CD4-positive, alpha-beta T cell (primary cell): ENCODE results near the gene NLRP7. TPM values are rescaled to one million over a fixed set of nuclear protein-coding genes. Genes with fewer than 3 reads are reported as not detected.
"Not testable (repeated sequence)": the region's sequence is repeated elsewhere in the genome, so short reads cannot be mapped to it uniquely, and the experiment has no call there.

Experiments
- ATAC-seq: fragments of 200-7000 bp; cut with Tn5 transposase; one replicate; pipeline ENCODE4 v1.10.0; 2022; ENCODE audit warnings: mild to moderate bottlenecking; ENCODE audit not compliant: poor library complexity
- CTCF ChIA-PET: fragments of 350-600 bp; sonication (Branson Sonifier 250); formaldehyde crosslinking; loops from one replicate; lab custom pipeline; 2021; ENCODE audit warnings: antibody characterized with exemption, inconsistent platforms; lab: Charles Lee
- POLR2A ChIA-PET: fragments of 350-600 bp; sonication (Branson Sonifier 250); formaldehyde crosslinking; loops from one replicate; lab custom pipeline; 2021; ENCODE audit warnings: antibody characterized with exemption, inconsistent platforms; lab: Charles Lee
- DNase-seq, 14 experiments: peaks; one replicate each; pipeline ENCODE4 v3.0.0-alpha.2; 2013 to 2020; ENCODE audit warnings: mixed read lengths in 2 of 14
- H3K27ac ChIP-seq, 2 donors: one replicate each; pipeline versions ENCODE4 v1.5.1 to v1.7.0; 2013; ENCODE audit warnings: low read length in 2 of 2, low read depth in 1 of 2, mild to moderate bottlenecking in 1 of 2
- H3K27me3 ChIP-seq, 2 experiments: 1 replicate in 1 of 2; 2 replicates in 1 of 2; pipeline versions ENCODE4 v1.6.1 to v1.7.0; 2013; ENCODE audit warnings: low read length in 2 of 2, control low read depth in 1 of 2, mild to moderate bottlenecking in 1 of 2, moderate library complexity in 1 of 2; ENCODE audit not compliant: insufficient read depth in 2 of 2, control insufficient read depth in 1 of 2
- H3K36me3 ChIP-seq: one replicate; pipeline ENCODE4 v1.6.1; 2013; ENCODE audit warnings: low read length, control low read depth; ENCODE audit not compliant: insufficient read depth
- H3K4me1 ChIP-seq: one replicate; pipeline ENCODE4 v1.6.1; 2013; ENCODE audit warnings: low read length, control low read depth; ENCODE audit not compliant: insufficient read depth
- H3K4me3 ChIP-seq: one replicate; pipeline ENCODE4 v1.5.1; 2013; ENCODE audit warnings: mild to moderate bottlenecking, low read length, moderate library complexity
- H3K9me3 ChIP-seq, 2 experiments: 1 replicate in 1 of 2; 2 replicates in 1 of 2; pipeline versions ENCODE4 v1.6.1 to v1.7.0; 2013; ENCODE audit warnings: low read length in 2 of 2, mild to moderate bottlenecking in 2 of 2, control low read depth in 1 of 2, moderate library complexity in 1 of 2; ENCODE audit not compliant: control insufficient read depth in 1 of 2, insufficient read depth in 1 of 2
- H3K27ac Mint-ChIP-seq: one replicate; pipeline ENCODE4 v1.8.0; 2020; ENCODE audit warnings: mixed read lengths
- H3K27me3 Mint-ChIP-seq: one replicate; pipeline ENCODE4 v1.8.0; 2021; ENCODE audit warnings: mixed read lengths
- H3K36me3 Mint-ChIP-seq: one replicate; pipeline ENCODE4 v1.8.0; 2021; ENCODE audit warnings: low read depth, mixed read lengths
- H3K4me1 Mint-ChIP-seq: one replicate; pipeline ENCODE4 v1.8.0; 2021; ENCODE audit warnings: low read depth, mixed read lengths
- H3K4me3 Mint-ChIP-seq: one replicate; pipeline ENCODE4 v1.8.0; 2020; ENCODE audit warnings: mild to moderate bottlenecking, mixed read lengths
- H3K9me3 Mint-ChIP-seq: one replicate; pipeline ENCODE4 v1.8.0; 2020; ENCODE audit warnings: mixed read lengths
- CTCF ChIP-seq: fragments of 200-600 bp; IDR thresholded peaks from one replicate; pipeline ENCODE4 v1.8.0; 2022; ENCODE audit warnings: antibody characterized with exemption, mild to moderate bottlenecking
- intact Hi-C, 2 experiments: fragments of 100-400 bp; cut with DNase I in 1 of 2; cut with micrococcal nuclease in 1 of 2; formaldehyde crosslinking; loops; one replicate each; pipeline versions ENCODE4 v1.15.1 to v1.9.0; 2023 to 2025; cut with DNase I, micrococcal nuclease
- total RNA-seq, 174 experiments: library from RNA in 2 of 174; stranded (reverse) in 2 of 174; gene quantifications; one replicate each; pipeline ENCODE4 v1.2.3 and lab custom pipeline; 2021 to 2026

The NLRP7 gene
- total RNA-seq, 2 experiments from 2014 or later = not detected

GRCh38 chr19:54903303-54903702 lies 44.0 kb downstream of the NLRP7 start:
- Histone ChIP-seq H3K4me3 (no peak overlapping the region), H3K27ac (no peak overlapping the region), H3K9me3 (peaks cover 0 to 5% of the 10 kb centered on the region in 2 experiments), H3K4me1 (no peaks in the 10 kb centered on the region), H3K36me3 (no peaks in the 10 kb centered on the region), H3K27me3 (peaks cover 5 to 10% of the 10 kb centered on the region in 2 experiments)
- Mint-ChIP-seq H3K27ac (no peak overlapping the region), H3K4me3 (no peak overlapping the region), H3K4me1 (no peaks in the 10 kb centered on the region), H3K27me3 (peaks cover 26% of the 10 kb centered on the region), H3K36me3 (no peaks in the 10 kb centered on the region), H3K9me3 (no peaks in the 10 kb centered on the region)
- intact Hi-C loops = no loop called here
- TF ChIP-seq CTCF = no peak
- ATAC-seq (no peak), DNase-seq (no peak)
- ChIA-PET POLR2A (no interaction called here), CTCF (no interaction called here)

- Mint-ChIP-seq H3K4me3 (no peak overlapping the region), H3K4me1 (no peaks in the 10 kb centered on the region), H3K27me3 (peaks cover 32% of the 10 kb centered on the region), H3K9me3 (no peaks in the 10 kb centered on the region), H3K27ac (no peak overlapping the region), H3K36me3 (no peaks in the 10 kb centered on the region)
- Histone ChIP-seq H3K27ac (no peak overlapping the region), H3K27me3 (peaks cover 5 to 10% of the 10 kb centered on the region in 2 experiments), H3K9me3 (peaks cover 0 to 5% of the 10 kb centered on the region in 2 experiments), H3K4me3 (no peak overlapping the region), H3K36me3 (no peaks in the 10 kb centered on the region), H3K4me1 (no peaks in the 10 kb centered on the region)
- ATAC-seq (no peak), DNase-seq (no peak)
- POLR2A ChIA-PET = no interaction called here
- no peak for TF ChIP-seq CTCF
- intact Hi-C loops = no loop called here
- CTCF ChIA-PET = interaction anchor here (0.5 kb wide), 1 partner anchor 14 kb away, joined by 3 read pairs; no protein-coding TSS in a partner anchor
Observed at GRCh38 chr19:54902061-54902460, 45.3 kb downstream of the NLRP7 start.

- H3K36me3 Mint-ChIP-seq, CTCF ChIA-PET, H3K27me3 ChIP-seq, H3K9me3 ChIP-seq, ATAC-seq, H3K27ac Mint-ChIP-seq, POLR2A ChIA-PET, H3K4me3 ChIP-seq, H3K4me3 Mint-ChIP-seq, H3K4me1 ChIP-seq, H3K9me3 Mint-ChIP-seq, intact Hi-C loops, H3K36me3 ChIP-seq, H3K27ac ChIP-seq, H3K4me1 Mint-ChIP-seq: not testable (repeated sequence)
- peak in 2 of 14 experiments; percentile 48 to 67 for DNase-seq
- peaks cover 41% of the 10 kb centered on the region for H3K27me3 Mint-ChIP-seq
Observed at GRCh38 chr19:54901153-54901552, 46.2 kb downstream of the NLRP7 start.

GRCh38 chr19:54899646-54900045 lies 47.7 kb downstream of the NLRP7 start:
- H3K36me3 ChIP-seq, H3K4me1 ChIP-seq, H3K27ac ChIP-seq, POLR2A ChIA-PET, CTCF ChIA-PET, H3K4me3 Mint-ChIP-seq, DNase-seq, H3K9me3 ChIP-seq, H3K36me3 Mint-ChIP-seq, H3K27ac Mint-ChIP-seq, H3K27me3 ChIP-seq, intact Hi-C loops, H3K9me3 Mint-ChIP-seq, ATAC-seq, H3K4me1 Mint-ChIP-seq, H3K4me3 ChIP-seq: not testable (repeated sequence)
- H3K27me3 Mint-ChIP-seq = peaks cover 38% of the 10 kb centered on the region

GRCh38 chr19:54898685-54899084 lies 48.6 kb downstream of the NLRP7 start:
- POLR2A ChIA-PET, H3K9me3 ChIP-seq, intact Hi-C loops, H3K4me1 ChIP-seq, H3K27ac ChIP-seq, H3K9me3 Mint-ChIP-seq, DNase-seq, H3K27ac Mint-ChIP-seq, H3K4me3 ChIP-seq, H3K36me3 Mint-ChIP-seq, H3K36me3 ChIP-seq, H3K4me1 Mint-ChIP-seq, H3K4me3 Mint-ChIP-seq, H3K27me3 ChIP-seq, ATAC-seq, CTCF ChIA-PET: not testable (repeated sequence)
- peaks cover 38% of the 10 kb centered on the region for H3K27me3 Mint-ChIP-seq
